Endothelial cell of umbilical vein (primary cell): ENCODE measurements around the gene B3GNT7. TPM values are rescaled to one million over a fixed set of nuclear protein-coding genes. Genes with fewer than 3 reads are reported as not detected.

Experiments
- BruUV-seq: library from RNA; stranded (reverse); fragments of 400-500 nt; replicated peaks from 2 replicates; lab custom pipeline; 2021; lab: Mats Ljungman, UMichigan
- CTCF ChIA-PET: fragments of 300-600, 350-600 bp; sonication (Branson Sonifier 250); formaldehyde crosslinking; loops from one replicate; lab custom pipeline; 2021; ENCODE audit warnings: antibody characterized with exemption, inconsistent platforms; lab: Charles Lee
- POLR2A ChIA-PET: fragments of 300-600, 350-600 bp; sonication (Branson Sonifier 250); formaldehyde crosslinking; loops from one replicate; lab custom pipeline; 2021; ENCODE audit warnings: antibody characterized with exemption, inconsistent platforms; lab: Charles Lee
- DNase-seq: peaks from one replicate; pipeline ENCODE4 v3.0.0-alpha.2; 2011; ENCODE audit warnings: low read depth, low spot score
- FAIRE-seq: peaks from 2 replicates; lab custom pipeline; 2011; peaks lifted over from hg19 to GRCh38; lab: Jason Lieb, UNC
- H2AFZ ChIP-seq: 2 replicates; pipeline ENCODE4 v1.6.0; 2012; ENCODE audit warnings: low read depth, low read length, control low read depth, inconsistent platforms
- H3K27ac ChIP-seq: 2 replicates; pipeline ENCODE4 v1.5.1; 2011; ENCODE audit warnings: low read depth, mild to moderate bottlenecking, control low read depth, low read length, moderate library complexity; ENCODE audit not compliant: insufficient read depth
- H3K27me3 ChIP-seq, 2 experiments: 2 replicates each; pipeline versions ENCODE4 v1.6.0 to v1.6.1; 2011; ENCODE audit warnings: low read length in 2 of 2, mixed read lengths in 1 of 2; ENCODE audit not compliant: control insufficient read depth in 2 of 2, insufficient read depth in 2 of 2
- H3K36me3 ChIP-seq, 2 experiments: 2 replicates in 1 of 2; 3 replicates in 1 of 2; pipeline ENCODE4 v1.5.1; 2011; ENCODE audit warnings: low read length in 2 of 2, mild to moderate bottlenecking in 1 of 2, moderate library complexity in 1 of 2; ENCODE audit not compliant: control insufficient read depth in 2 of 2, insufficient read depth in 2 of 2; ENCODE audit errors: extremely low read depth in 1 of 2
- H3K4me1 ChIP-seq: 3 replicates; pipeline ENCODE4 v1.5.1; 2011; ENCODE audit warnings: mild to moderate bottlenecking, low read length; ENCODE audit not compliant: control insufficient read depth, insufficient read depth; ENCODE audit errors: extremely low read depth
- H3K4me2 ChIP-seq: 2 replicates; pipeline ENCODE4 v1.6.1; 2011; ENCODE audit warnings: low read length, control low read depth, mixed read lengths; ENCODE audit not compliant: insufficient read depth
- H3K4me3 ChIP-seq, 3 experiments: fragments of 200-600 bp in 1 of 3; sonication (generic), shearing (Covaris generic) in 1 of 3; replicated peaks in 1 of 3; 2 replicates each; pipeline ENCODE4 v1.5.1; 2011 to 2016; ENCODE audit warnings: control low read depth in 3 of 3, low read length in 3 of 3, mild to moderate bottlenecking in 2 of 3, inconsistent platforms in 1 of 3, low read depth in 1 of 3, moderate library complexity in 1 of 3; ENCODE audit not compliant: insufficient read depth in 1 of 3
- H3K79me2 ChIP-seq: 2 replicates; pipeline ENCODE4 v1.6.0; 2012; ENCODE audit warnings: low read length, inconsistent platforms; ENCODE audit not compliant: control insufficient read depth, insufficient read depth
- H3K9ac ChIP-seq: replicated peaks from 2 replicates; pipeline ENCODE3; 2011; ENCODE audit warnings: low read length, control low read depth; ENCODE audit not compliant: insufficient read depth; ENCODE audit errors: extremely low read depth
- H3K9me1 ChIP-seq: replicated peaks from 3 replicates; pipeline ENCODE4 v1.6.0; 2011; ENCODE audit warnings: mild to moderate bottlenecking, low read length; ENCODE audit not compliant: control insufficient read depth, insufficient read depth; ENCODE audit errors: extremely low read depth
- H3K9me3 ChIP-seq: replicated peaks from 2 replicates; pipeline ENCODE4 v1.5.1; 2012; ENCODE audit warnings: low read length, inconsistent platforms; ENCODE audit not compliant: control insufficient read depth, insufficient read depth
- H4K20me1 ChIP-seq: replicated peaks from 2 replicates; pipeline ENCODE3; 2011; ENCODE audit warnings: mild to moderate bottlenecking, low read length; ENCODE audit not compliant: control insufficient read depth, insufficient read depth; ENCODE audit errors: extremely low read depth
- EZH2 ChIP-seq: IDR thresholded peaks from 2 replicates; pipeline ENCODE4 v1.6.1; 2012; ENCODE audit warnings: borderline replicate concordance, low read depth, mild to moderate bottlenecking, moderate library complexity, low read length, inconsistent platforms; ENCODE audit not compliant: severe bottlenecking
- FOS ChIP-seq: IDR thresholded peaks from 2 replicates; pipeline ENCODE4 v1.6.1; 2011; ENCODE audit warnings: mild to moderate bottlenecking, low read length, moderate library complexity, borderline replicate concordance; ENCODE audit not compliant: insufficient read depth
- GATA2 ChIP-seq: IDR thresholded peaks from 2 replicates; pipeline ENCODE4 v1.7.0; 2011; ENCODE audit warnings: low read depth, mild to moderate bottlenecking, moderate library complexity, mixed read lengths, low read length; ENCODE audit not compliant: insufficient read length, insufficient read depth
- JUN ChIP-seq: IDR thresholded peaks from 2 replicates; pipeline ENCODE4 v1.6.1; 2011; ENCODE audit warnings: borderline replicate concordance, low read depth; ENCODE audit not compliant: insufficient read length, insufficient read depth
- MYC ChIP-seq: IDR thresholded peaks from one replicate; pipeline ENCODE4 v1.6.1; 2011; ENCODE audit warnings: mild to moderate bottlenecking, low read depth, low read length
- POLR2A ChIP-seq: IDR thresholded peaks from 2 replicates; pipeline ENCODE4 v1.6.1; 2012; ENCODE audit warnings: low read depth, mild to moderate bottlenecking, control low read depth, low read length
- POLR2AphosphoS5 ChIP-seq: IDR thresholded peaks from 2 replicates; pipeline ENCODE4 v1.6.1; 2012; ENCODE audit warnings: low read depth, mild to moderate bottlenecking, control low read depth, low read length, moderate library complexity; ENCODE audit not compliant: insufficient read depth
- dilution Hi-C: fragments of 300-500 bp; cut with MboI; formaldehyde crosslinking; loops from one replicate; pipeline ENCODE4 v1.15.0; 2019; ENCODE audit warnings: low sequenced_read_pairs; ENCODE audit not compliant: extremely low pct_ligation_motif_present
- intact Hi-C: fragments of 100-400 bp; cut with micrococcal nuclease; formaldehyde crosslinking; loops from one replicate; pipeline ENCODE4 v1.10.0; 2022
- polyA plus RNA-seq, 4 experiments: library from polyadenylated mRNA; depleted of rRNA in 3 of 4; stranded (reverse) in 3 of 4; unstranded in 1 of 4; fragments of >200 nt; gene quantifications; 2 replicates each; pipeline versions ENCODE4 v1.2.1 to v1.2.3, GENCODE V29; 2011 to 2012; ENCODE audit warnings: missing spikeins in 1 of 4
- total RNA-seq: library from RNA; stranded (reverse); gene quantifications from 2 replicates; pipeline ENCODE4 v1.2.3, GENCODE V29; 2021
- TF ChIP-seq, protein P1 (sequence below), 2 donors: IDR thresholded peaks; 1 replicate in 1 of 2; 2 replicates in 1 of 2; pipeline ENCODE4 v1.5.1; 2011; ENCODE audit warnings: low read length in 2 of 2, mild to moderate bottlenecking in 2 of 2, moderate library complexity in 2 of 2, control low read depth in 1 of 2, inconsistent platforms in 1 of 2, low read depth in 1 of 2; ENCODE audit not compliant: insufficient read depth in 1 of 2; ENCODE audit errors: extremely low read depth in 1 of 2
- TF ChIP-seq, protein P2 (sequence below): IDR thresholded peaks from 2 replicates; pipeline ENCODE4 v1.6.1; 2011; ENCODE audit not compliant: insufficient read depth, insufficient read length

The B3GNT7 gene
- total and polyA plus RNA-seq, 2 donors (not counting 3 experiments of a cell fraction or from before 2014, with no cell fraction given) = 0.39 to 1.2 TPM

DNA sequence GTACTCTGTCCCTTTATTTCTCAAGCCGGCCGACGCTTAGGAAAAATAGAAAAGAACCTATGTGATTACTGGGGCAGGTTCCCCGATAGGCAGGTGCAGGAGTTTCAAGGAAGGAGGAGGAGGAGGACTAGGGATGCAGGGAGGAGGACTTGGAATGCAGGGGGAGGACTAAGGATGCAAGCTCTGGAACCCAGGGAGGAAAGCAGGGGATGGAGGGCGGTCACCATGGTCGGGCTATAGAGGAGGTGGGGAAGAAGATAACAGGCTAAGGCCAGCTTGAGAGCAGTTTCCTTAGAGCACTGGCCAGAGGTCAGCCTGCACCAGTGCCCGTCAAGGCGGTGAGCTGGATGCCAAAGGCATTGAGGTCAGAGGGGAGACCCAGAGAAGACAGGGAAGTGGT, 18.7 kb upstream of the B3GNT7 start:
- no peak overlapping the region for H3K9ac ChIP-seq
- TF ChIP-seq EZH2 = no peak
- TF ChIP-seq POLR2A = no peak
- no peak for TF ChIP-seq FOS
- TF ChIP-seq, protein P1, sequence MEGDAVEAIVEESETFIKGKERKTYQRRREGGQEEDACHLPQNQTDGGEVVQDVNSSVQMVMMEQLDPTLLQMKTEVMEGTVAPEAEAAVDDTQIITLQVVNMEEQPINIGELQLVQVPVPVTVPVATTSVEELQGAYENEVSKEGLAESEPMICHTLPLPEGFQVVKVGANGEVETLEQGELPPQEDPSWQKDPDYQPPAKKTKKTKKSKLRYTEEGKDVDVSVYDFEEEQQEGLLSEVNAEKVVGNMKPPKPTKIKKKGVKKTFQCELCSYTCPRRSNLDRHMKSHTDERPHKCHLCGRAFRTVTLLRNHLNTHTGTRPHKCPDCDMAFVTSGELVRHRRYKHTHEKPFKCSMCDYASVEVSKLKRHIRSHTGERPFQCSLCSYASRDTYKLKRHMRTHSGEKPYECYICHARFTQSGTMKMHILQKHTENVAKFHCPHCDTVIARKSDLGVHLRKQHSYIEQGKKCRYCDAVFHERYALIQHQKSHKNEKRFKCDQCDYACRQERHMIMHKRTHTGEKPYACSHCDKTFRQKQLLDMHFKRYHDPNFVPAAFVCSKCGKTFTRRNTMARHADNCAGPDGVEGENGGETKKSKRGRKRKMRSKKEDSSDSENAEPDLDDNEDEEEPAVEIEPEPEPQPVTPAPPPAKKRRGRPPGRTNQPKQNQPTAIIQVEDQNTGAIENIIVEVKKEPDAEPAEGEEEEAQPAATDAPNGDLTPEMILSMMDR (IDR thresholded peaks at IDR 0.05; ENCODE audit: extremely low read depth in 1 of 2, insufficient read depth in 1 of 2, low read depth in 1 of 2, low read length in 2 of 2) = no peak
- TF ChIP-seq GATA2 = no peak
- no peak for TF ChIP-seq JUN
- TF ChIP-seq, protein P2, sequence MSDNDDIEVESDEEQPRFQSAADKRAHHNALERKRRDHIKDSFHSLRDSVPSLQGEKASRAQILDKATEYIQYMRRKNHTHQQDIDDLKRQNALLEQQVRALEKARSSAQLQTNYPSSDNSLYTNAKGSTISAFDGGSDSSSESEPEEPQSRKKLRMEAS = no peak
- TF ChIP-seq MYC = no peak
- no peak for TF ChIP-seq POLR2AphosphoS5
- no peak overlapping the region for H3K4me3 ChIP-seq
- H3K4me1 ChIP-seq = no peaks in the 10 kb centered on the region
- BruUV-seq = no TSS peak
- no peak for DNase-seq
- no peak overlapping the region for H2AFZ ChIP-seq
- no peak overlapping the region for H3K27ac ChIP-seq
- no peak for FAIRE-seq
- dilution Hi-C loops (no loop called here), intact Hi-C loops (no loop called here)
- no peak overlapping the region for H3K4me2 ChIP-seq
- H3K9me1 ChIP-seq = no peaks in the 10 kb centered on the region
- H3K27me3 ChIP-seq = peaks cover 0 to 4% of the 10 kb centered on the region in 2 experiments
- no peaks in the 10 kb centered on the region for H3K36me3 ChIP-seq
- H3K9me3 ChIP-seq = no peaks in the 10 kb centered on the region
- ChIA-PET POLR2A (no interaction called here), CTCF (no interaction called here)
- no peaks in the 10 kb centered on the region for H3K79me2 ChIP-seq
- H4K20me1 ChIP-seq = no peaks in the 10 kb centered on the region
